Esophagus squamous epithelium (tissue), 4 donors: ENCODE results near the gene STAG1.

ENCODE experiments used
- POLR2A ChIP-seq, 4 donors: fragments of 450-650 bp; IDR thresholded peaks; one replicate each; pipeline ENCODE4 v1.6.1; 2017; ENCODE audit warnings: antibody characterized with exemption in 4 of 4, mild to moderate bottlenecking in 4 of 4, moderate library complexity in 3 of 4
- TF ChIP-seq, protein P1 (sequence below), 6 experiments: fragments of 450-650 bp in 4 of 6; fragments of 200-600 bp in 2 of 6; sonication (generic) in 2 of 6; IDR thresholded peaks; one replicate each; pipeline ENCODE4 v1.5.1; 2016 to 2019; ENCODE audit warnings: antibody characterized with exemption in 6 of 6, mild to moderate bottlenecking in 4 of 6, moderate library complexity in 4 of 6

DNA sequence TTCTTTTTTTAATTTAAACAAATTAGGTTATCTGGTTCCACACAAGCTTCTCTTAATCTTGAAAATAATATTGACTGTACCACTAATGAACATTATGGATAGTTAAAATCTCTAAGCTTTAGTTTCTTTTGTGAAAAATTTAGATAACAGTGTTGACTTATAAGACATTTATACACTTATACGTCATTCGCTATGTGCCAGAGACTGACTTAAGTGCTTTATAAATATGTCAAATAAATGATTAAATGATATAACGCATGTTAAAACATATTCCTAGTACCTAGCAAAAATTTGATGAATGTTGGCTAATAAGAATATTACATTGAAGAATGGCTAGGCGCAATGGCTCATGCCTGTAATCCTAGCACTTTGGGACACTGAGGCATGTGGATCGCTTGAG lies 405.7 kb downstream of the STAG1 start:
- TF ChIP-seq, protein P1, sequence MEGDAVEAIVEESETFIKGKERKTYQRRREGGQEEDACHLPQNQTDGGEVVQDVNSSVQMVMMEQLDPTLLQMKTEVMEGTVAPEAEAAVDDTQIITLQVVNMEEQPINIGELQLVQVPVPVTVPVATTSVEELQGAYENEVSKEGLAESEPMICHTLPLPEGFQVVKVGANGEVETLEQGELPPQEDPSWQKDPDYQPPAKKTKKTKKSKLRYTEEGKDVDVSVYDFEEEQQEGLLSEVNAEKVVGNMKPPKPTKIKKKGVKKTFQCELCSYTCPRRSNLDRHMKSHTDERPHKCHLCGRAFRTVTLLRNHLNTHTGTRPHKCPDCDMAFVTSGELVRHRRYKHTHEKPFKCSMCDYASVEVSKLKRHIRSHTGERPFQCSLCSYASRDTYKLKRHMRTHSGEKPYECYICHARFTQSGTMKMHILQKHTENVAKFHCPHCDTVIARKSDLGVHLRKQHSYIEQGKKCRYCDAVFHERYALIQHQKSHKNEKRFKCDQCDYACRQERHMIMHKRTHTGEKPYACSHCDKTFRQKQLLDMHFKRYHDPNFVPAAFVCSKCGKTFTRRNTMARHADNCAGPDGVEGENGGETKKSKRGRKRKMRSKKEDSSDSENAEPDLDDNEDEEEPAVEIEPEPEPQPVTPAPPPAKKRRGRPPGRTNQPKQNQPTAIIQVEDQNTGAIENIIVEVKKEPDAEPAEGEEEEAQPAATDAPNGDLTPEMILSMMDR (IDR thresholded peaks at IDR 0.05), result no peak
- no peak for TF ChIP-seq POLR2A (IDR thresholded peaks at IDR 0.05)
